HL-60/S4 (cell line): Measurements from ENCODE around the gene CACNG1.

Source experiments
- in situ Hi-C: fragments of 300-500 bp; cut with MboI; formaldehyde crosslinking; loops from 2 replicates; pipeline ENCODE4 v1.14.3; 2022; ENCODE audit warnings: low sequenced_read_pairs

The CACNG1 gene, protein sequence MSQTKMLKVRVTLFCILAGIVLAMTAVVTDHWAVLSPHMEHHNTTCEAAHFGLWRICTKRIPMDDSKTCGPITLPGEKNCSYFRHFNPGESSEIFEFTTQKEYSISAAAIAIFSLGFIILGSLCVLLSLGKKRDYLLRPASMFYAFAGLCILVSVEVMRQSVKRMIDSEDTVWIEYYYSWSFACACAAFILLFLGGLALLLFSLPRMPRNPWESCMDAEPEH

GRCh38 chr17:67044016-67044772 is at the start of gene CACNG1:
CACNG1 (plus strand) TSS chr17:67044554; CDS start chr17:67044661, 107 bp downstream.
- in situ Hi-C loops, result no loop called here

DNA sequence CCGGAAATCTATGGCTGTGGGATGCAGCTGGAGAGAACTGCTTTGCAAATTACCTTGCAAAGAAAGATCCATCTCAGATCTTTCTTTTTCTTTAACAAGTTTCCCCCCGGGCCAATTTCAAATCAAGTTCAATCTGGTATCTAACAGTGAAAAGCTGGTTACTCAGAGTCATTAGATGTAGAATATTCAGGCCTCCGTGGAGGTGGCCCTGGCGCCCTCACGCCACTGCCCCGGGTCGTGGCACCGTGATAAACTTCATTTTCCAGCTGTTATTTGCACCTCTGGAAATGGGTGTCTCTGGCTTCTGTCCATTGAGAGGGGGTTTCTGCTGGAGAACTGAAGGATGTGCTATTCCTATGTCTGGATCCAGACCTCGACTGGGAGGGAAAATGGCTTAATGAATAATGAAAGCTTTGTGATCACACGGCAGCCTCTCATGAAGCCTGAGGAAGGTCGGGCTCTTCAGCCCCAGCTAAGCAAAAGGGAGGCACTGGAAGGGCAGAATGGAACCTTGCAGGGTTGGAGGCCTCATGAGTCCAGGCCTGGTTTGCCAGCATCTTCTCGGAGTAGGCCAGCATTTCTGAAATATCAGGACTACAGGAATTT is 49.3 kb upstream of the CACNG1 start:
- in situ Hi-C loops, result no loop called here

DNA sequence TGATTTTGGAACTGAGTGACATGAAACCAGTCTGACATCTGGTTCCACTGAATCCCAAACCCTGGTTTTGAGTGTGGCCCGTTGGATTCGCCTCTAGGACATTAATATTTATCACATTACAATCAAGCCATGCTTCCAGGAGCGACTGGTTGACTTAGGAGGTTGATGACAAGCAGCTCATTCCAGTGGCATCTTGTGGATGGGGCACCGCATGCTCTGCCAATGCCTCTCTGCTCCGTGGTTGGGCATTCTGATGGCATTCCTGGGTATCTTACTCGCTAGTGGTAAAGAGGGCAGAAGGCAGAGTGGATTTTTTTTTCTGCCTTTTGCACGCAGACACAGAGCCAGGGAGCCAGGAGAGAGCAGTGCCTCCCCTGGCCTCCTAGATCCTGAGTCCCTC is 48.4 kb upstream of the CACNG1 start:
- in situ Hi-C loops, result no loop called here

DNA sequence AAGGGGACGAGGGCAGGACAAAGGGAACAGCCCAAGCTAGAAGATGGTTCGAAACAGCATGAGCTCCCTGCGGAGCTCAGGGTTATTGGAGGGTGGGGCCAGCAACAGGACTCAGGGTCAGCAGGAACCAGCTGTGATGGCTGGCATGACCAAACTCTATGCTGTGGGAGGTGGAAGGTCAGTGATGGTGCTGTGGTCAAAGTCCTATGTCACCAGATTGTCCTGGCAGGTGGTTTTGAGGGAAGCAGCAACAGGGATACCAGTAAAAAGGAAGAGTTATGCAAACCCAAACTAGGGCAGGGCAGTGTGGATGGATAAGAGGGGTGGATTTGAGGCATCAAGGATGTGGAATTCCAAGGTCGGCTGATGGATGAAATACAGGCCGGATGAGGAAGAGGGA is 47.4 kb upstream of the CACNG1 start:
- in situ Hi-C loops, result no loop called here

DNA sequence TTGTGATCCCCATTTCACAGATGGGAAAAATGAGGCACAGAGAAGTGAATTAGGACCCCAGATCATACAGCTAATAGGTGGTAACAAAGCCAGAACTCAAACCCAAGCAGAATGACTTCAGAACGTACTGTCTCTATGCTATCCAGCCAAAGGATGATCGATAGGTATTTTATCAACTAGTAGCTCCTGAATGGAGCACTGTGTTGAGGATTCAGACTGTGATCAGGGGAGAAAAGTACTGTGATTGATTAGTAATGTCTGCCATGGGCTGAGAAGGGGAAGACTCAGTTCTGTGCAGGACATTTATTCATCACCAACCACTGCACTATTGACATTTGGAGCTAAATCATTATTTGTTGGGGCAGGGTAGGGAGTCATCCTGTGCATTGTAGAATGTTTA is 41.1 kb upstream of the CACNG1 start:
- in situ Hi-C loops, result no loop called here

GRCh38 chr17:67004181-67004580 is 40.2 kb upstream of the CACNG1 start:
- in situ Hi-C loops, result no loop called here

DNA sequence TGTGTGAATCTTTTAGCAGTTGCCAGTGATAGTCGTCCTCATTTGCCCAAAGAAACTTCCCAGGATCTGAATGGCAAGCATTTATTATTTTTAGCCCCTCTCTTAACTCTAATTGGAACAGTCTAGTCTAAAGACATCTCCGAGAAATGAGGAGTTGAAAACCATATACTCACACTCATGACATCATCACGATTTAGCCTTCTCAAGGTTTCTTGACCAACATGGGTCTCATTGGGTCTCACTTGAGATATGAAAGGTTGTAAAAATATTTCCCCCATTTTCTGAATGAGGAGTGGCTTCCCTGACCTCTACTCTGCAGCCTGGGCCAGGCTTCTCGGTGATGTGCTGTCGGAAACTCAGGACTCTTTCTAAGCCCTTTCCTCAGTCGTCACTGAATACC is 37.1 kb upstream of the CACNG1 start:
- in situ Hi-C loops, result no loop called here

DNA sequence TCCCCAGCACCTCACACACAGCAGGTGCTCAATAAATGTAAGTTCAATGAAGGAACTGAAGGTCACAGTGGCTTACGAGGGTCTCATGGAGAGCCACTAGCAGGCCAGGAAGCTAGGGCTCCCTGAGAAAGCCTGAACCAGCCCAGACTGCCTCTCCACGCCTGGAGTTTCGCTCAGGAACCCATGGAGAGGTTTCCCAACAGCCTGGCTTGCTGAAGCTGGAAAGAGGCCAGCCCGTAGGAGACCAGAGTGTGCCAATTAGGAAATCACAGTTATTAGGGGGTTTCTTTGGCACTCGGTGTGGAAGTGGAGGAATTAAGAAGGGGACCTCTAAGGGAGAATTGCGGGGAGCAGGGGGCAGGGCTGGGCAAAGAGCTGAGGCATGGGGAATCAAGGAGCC is 36.3 kb upstream of the CACNG1 start:
- in situ Hi-C loops, result no loop called here

- in situ Hi-C loops, result no loop called here
Observed at GRCh38 chr17:67011527-67012175, 32.7 kb upstream of the CACNG1 start.

DNA sequence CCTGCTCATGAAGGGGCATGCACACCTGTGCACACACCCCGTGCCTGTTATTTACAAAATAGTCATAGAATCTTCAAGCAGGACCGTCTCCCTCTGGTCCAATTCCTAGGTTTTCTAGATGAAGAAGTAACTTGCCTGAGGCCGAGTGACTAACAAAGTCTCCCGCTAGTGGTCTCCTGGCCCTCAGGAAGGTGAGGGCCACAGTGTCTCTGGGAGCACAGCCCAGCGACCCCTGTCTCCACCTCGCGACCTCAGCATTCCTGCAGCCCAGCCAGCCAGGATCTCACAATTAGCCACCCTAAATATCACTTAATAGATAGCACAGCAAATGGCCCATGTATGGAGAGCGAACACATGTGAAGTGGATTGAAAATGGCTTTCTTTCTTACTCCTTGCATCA is 30.5 kb upstream of the CACNG1 start:
- in situ Hi-C loops, result no loop called here

DNA sequence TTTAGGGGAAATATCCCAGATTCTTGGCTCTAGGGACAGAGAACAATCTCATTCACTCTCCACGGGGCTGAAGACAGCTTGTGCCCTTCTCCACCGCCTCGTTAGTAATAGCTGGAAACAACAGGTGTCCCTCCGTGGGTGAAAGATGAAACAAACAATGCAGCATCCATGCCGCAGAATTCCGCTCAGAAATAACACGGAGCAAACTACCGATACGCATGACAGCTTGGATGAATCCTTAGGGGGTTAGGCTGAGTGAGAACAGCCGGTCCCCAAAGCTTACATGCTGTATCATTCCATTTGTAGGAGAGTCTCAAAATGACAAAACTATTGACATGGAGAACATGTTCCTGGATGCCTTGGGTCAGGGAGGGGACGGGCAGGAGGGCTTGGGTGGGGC is 29.4 kb upstream of the CACNG1 start:
- in situ Hi-C loops, result no loop called here

- in situ Hi-C loops, result no loop called here
Observed at GRCh38 chr17:67016039-67016762, 28.2 kb upstream of the CACNG1 start.

GRCh38 chr17:67017910-67018309 is 26.4 kb upstream of the CACNG1 start:
- in situ Hi-C loops, result no loop called here

GRCh38 chr17:67018471-67019434 is 25.6 kb upstream of the CACNG1 start:
- in situ Hi-C loops, result no loop called here

- in situ Hi-C loops, result no loop called here
Observed at GRCh38 chr17:67019809-67020208, 24.5 kb upstream of the CACNG1 start.

GRCh38 chr17:67020293-67020766 is 24.0 kb upstream of the CACNG1 start:
- in situ Hi-C loops, result no loop called here

- in situ Hi-C loops, result no loop called here
Observed at GRCh38 chr17:67021196-67021595, 23.2 kb upstream of the CACNG1 start.

DNA sequence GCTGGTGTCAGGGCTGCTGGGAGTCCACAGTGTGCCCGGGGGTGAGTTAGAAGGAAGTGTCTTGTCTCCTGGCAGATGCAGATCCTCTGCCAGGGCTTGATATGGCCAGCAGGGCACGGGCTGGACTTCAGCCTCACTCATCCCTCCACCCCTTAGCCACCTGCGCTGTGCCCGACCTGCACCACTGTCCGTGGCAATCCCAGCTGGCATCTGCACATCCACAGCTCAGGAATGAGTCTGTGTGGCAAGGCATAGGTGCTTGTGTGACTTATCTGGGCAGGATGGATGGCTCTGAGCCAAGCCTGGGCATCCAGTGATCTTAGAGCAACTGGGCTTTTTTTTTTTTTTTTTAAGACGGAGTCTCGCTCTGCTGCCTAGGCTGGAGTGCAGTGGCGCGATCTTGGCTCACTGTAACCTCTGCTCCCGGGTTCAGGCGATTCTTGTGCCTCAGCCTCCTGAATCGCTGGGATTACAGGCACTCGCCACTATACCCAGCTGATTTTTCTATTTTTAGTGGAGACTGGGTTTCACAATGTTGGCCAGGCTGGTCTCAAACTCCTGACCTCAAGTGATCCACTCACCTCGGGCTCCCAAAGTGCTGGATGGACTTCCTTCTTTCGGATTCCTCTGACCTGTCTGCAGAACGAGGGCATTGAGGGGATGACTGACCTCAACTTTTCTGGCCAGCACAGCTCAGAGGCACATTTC is 22.5 kb upstream of the CACNG1 start:
- in situ Hi-C loops, result no loop called here

- in situ Hi-C loops, result no loop called here
Observed at GRCh38 chr17:67022451-67022810, 21.9 kb upstream of the CACNG1 start.
